PC-9 (cell line): ENCODE data around the gene MCRIP1.

ENCODE experiments used
- EZH2 ChIP-seq: fragments of 200-600 bp; sonication (generic); IDR thresholded peaks from 2 replicates; pipeline ENCODE4 v1.8.0; 2017; ENCODE audit warnings: antibody characterized with exemption, low read depth
- TF ChIP-seq, protein P1 (sequence below): fragments of 200-600 bp; sonication (generic); conservative IDR thresholded peaks from 2 replicates; pipeline ENCODE4 v1.6.1; 2017; ENCODE audit warnings: mixed run types, antibody characterized with exemption, mild to moderate bottlenecking, moderate library complexity

DNA sequence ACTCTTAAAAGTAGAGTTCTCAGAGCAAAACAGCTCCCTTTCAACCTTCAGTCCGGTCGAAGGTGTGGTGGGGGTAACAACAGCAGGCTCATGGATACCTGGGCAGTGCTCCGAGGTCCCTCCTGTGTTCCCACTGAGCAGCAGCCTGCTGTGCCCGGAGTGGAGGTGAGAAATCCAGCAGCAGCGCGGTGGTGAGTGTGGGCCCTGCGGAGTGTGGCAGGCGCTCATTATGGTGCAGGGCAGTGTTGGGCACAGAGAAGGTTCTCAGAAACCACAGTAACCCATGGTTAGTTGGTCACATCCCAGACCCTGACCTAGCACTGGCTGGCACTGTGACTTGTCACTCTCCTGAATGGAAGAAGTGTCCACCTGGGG is 32.3 kb upstream of the MCRIP1 start:
- TF ChIP-seq, protein P1, sequence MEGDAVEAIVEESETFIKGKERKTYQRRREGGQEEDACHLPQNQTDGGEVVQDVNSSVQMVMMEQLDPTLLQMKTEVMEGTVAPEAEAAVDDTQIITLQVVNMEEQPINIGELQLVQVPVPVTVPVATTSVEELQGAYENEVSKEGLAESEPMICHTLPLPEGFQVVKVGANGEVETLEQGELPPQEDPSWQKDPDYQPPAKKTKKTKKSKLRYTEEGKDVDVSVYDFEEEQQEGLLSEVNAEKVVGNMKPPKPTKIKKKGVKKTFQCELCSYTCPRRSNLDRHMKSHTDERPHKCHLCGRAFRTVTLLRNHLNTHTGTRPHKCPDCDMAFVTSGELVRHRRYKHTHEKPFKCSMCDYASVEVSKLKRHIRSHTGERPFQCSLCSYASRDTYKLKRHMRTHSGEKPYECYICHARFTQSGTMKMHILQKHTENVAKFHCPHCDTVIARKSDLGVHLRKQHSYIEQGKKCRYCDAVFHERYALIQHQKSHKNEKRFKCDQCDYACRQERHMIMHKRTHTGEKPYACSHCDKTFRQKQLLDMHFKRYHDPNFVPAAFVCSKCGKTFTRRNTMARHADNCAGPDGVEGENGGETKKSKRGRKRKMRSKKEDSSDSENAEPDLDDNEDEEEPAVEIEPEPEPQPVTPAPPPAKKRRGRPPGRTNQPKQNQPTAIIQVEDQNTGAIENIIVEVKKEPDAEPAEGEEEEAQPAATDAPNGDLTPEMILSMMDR, result no peak
- no peak for TF ChIP-seq EZH2
